Neural cell (in vitro differentiated cells): ENCODE data around the gene MCRIP1. TPM values are rescaled to one million over a fixed set of nuclear protein-coding genes. Genes with fewer than 3 reads are reported as not detected.
A peak's percentile ranks its signal among the peaks of the same experiment; 100 is the strongest.

ENCODE experiments used
- H2AFZ ChIP-seq: fragments of 200-600, 300-800 bp; sonication (generic), shearing (Covaris generic); 2 replicates; pipeline ENCODE4 v1.6.0; 2014; ENCODE audit warnings: low read depth, mild to moderate bottlenecking, antibody characterized with exemption, low read length, moderate library complexity
- H3F3A ChIP-seq: fragments of 200-600 bp; shearing (Covaris generic); 2 replicates; pipeline ENCODE4 v1.6.1; 2016; ENCODE audit warnings: mild to moderate bottlenecking, moderate library complexity, mixed read lengths, antibody characterized with exemption, low read length; ENCODE audit not compliant: insufficient read depth, poor library complexity, severe bottlenecking
- H3K27ac ChIP-seq: fragments of 200-600, 300-800 bp; sonication (generic), shearing (Covaris generic); 2 replicates; pipeline ENCODE4 v1.5.1; 2014; ENCODE audit warnings: mild to moderate bottlenecking, low read length, moderate library complexity
- H3K27me3 ChIP-seq: fragments of 300-800, 200-600 bp; sonication (generic), shearing (Covaris generic); 2 replicates; pipeline ENCODE4 v1.6.0; 2014; ENCODE audit warnings: mild to moderate bottlenecking, low read depth, low read length, moderate library complexity; ENCODE audit not compliant: insufficient read depth
- H3K36me3 ChIP-seq: fragments of 300-800, 200-600 bp; sonication (generic), shearing (Covaris generic); 2 replicates; pipeline ENCODE4 v1.5.1; 2014; ENCODE audit warnings: mild to moderate bottlenecking, antibody characterized with exemption, low read length, moderate library complexity; ENCODE audit not compliant: insufficient read depth
- H3K4me2 ChIP-seq: fragments of 300-800, 200-600 bp; sonication (generic), shearing (Covaris generic); 2 replicates; pipeline ENCODE4 v1.6.0; 2014; ENCODE audit warnings: mild to moderate bottlenecking, low read length
- H3K4me3 ChIP-seq: fragments of 300-800, 200-600 bp; sonication (generic), shearing (Covaris generic); 2 replicates; pipeline ENCODE4 v1.5.1; 2014; ENCODE audit warnings: mild to moderate bottlenecking, low read length, moderate library complexity
- H3K79me2 ChIP-seq: fragments of 200-600 bp; shearing (Covaris generic); replicated peaks from 2 replicates; pipeline ENCODE4 v1.6.0; 2014; ENCODE audit warnings: mild to moderate bottlenecking, low read length, moderate library complexity; ENCODE audit not compliant: insufficient read depth
- H3K9ac ChIP-seq: fragments of 300-800, 200-600 bp; sonication (generic), shearing (Covaris generic); 2 replicates; pipeline ENCODE4 v1.6.1; 2016; ENCODE audit warnings: mild to moderate bottlenecking, low read length, mixed read lengths
- H3K9me2 ChIP-seq: fragments of 200-600 bp; shearing (Covaris generic); 2 replicates; pipeline ENCODE4 v1.6.1; 2016; ENCODE audit warnings: mild to moderate bottlenecking, low read length, mixed read lengths; ENCODE audit not compliant: insufficient read depth
- H3K9me3 ChIP-seq: fragments of 200-600, 300-800 bp; sonication (generic), shearing (Covaris generic); 2 replicates; pipeline ENCODE4 v1.6.1; 2016; ENCODE audit warnings: mild to moderate bottlenecking, mixed run types, low read length, moderate library complexity, mixed read lengths
- H4K20me1 ChIP-seq: fragments of 200-600 bp; shearing (Covaris generic); 2 replicates; pipeline ENCODE4 v1.6.1; 2016; ENCODE audit warnings: mild to moderate bottlenecking, mixed run types; ENCODE audit not compliant: insufficient read depth
- CTCF ChIP-seq: fragments of 450-650 bp; IDR thresholded peaks from 2 replicates; pipeline ENCODE4 v1.5.1; 2014; ENCODE audit warnings: antibody characterized with exemption, mild to moderate bottlenecking, moderate library complexity; ENCODE audit not compliant: poor library complexity, severe bottlenecking
- EP300 ChIP-seq: fragments of 450-650 bp; conservative IDR thresholded peaks from 2 replicates; pipeline ENCODE4 v1.6.1; 2014; ENCODE audit warnings: antibody characterized with exemption, mild to moderate bottlenecking, moderate library complexity; ENCODE audit not compliant: poor library complexity, severe bottlenecking
- EZH2 ChIP-seq: fragments of 200-600, 300-800 bp; shearing (Covaris generic), sonication (generic); IDR thresholded peaks from 2 replicates; pipeline ENCODE4 v1.6.1; 2014; ENCODE audit warnings: antibody characterized with exemption, low read length, borderline replicate concordance, mild to moderate bottlenecking; ENCODE audit not compliant: insufficient read depth, poor library complexity, severe bottlenecking
- MXI1 ChIP-seq: fragments of 450-650 bp; conservative IDR thresholded peaks from 2 replicates; pipeline ENCODE4 v1.6.1; 2014; ENCODE audit warnings: antibody characterized with exemption, mild to moderate bottlenecking; ENCODE audit not compliant: poor library complexity, severe bottlenecking
- POLR2AphosphoS5 ChIP-seq: IDR thresholded peaks from 2 replicates; pipeline ENCODE4 v1.6.1; 2012
- RAD21 ChIP-seq: fragments of 450-650 bp; conservative IDR thresholded peaks from 2 replicates; pipeline ENCODE4 v1.6.1; 2014; ENCODE audit warnings: antibody characterized with exemption, mild to moderate bottlenecking, moderate library complexity
- REST ChIP-seq: IDR thresholded peaks from 2 replicates; pipeline ENCODE4 v1.6.1; 2012; ENCODE audit warnings: borderline replicate concordance
- SMC3 ChIP-seq: fragments of 450-650 bp; conservative IDR thresholded peaks from 2 replicates; pipeline ENCODE4 v1.6.1; 2014; ENCODE audit warnings: antibody characterized with exemption, mild to moderate bottlenecking, moderate library complexity; ENCODE audit not compliant: poor library complexity
- TAF1 ChIP-seq: IDR thresholded peaks from 2 replicates; pipeline ENCODE4 v1.6.1; 2012; ENCODE audit warnings: low read depth
- polyA plus RNA-seq: library from polyadenylated mRNA; depleted of rRNA; stranded (reverse); fragments of >200 nt; gene quantifications from 2 replicates; pipeline ENCODE4 v1.2.3, GENCODE V29; 2014

Gene MCRIP1
- polyA plus RNA-seq, 1 donor from 2014 or later, result 524 TPM

- no peaks in the 10 kb centered on the region for H4K20me1 ChIP-seq
- no peak overlapping the region for H3K27ac ChIP-seq
- H3K36me3 ChIP-seq, result no peaks in the 10 kb centered on the region
- H3K79me2 ChIP-seq, result peaks cover 24% of the 10 kb centered on the region
- no peaks in the 10 kb centered on the region for H3K9me3 ChIP-seq
- no peak overlapping the region for H3K4me3 ChIP-seq
- no peak overlapping the region for H2AFZ ChIP-seq
- TF ChIP-seq SMC3 (no peak), POLR2AphosphoS5 (peak; percentile 30)
- H3F3A ChIP-seq, result no peaks in the 10 kb centered on the region
- H3K9ac ChIP-seq, result no peak overlapping the region
- H3K4me2 ChIP-seq, result no peak overlapping the region
- H3K27me3 ChIP-seq, result no peaks in the 10 kb centered on the region
- no peaks in the 10 kb centered on the region for H3K9me2 ChIP-seq
Observed at GRCh38 chr17:81867170-81867990, 34.3 kb upstream of the MCRIP1 start.

GRCh38 chr17:81866440-81867169, 33.5 kb upstream of the MCRIP1 start:
- H2AFZ ChIP-seq, result no peak overlapping the region
- H3K36me3 ChIP-seq, result no peaks in the 10 kb centered on the region
- no peaks in the 10 kb centered on the region for H3F3A ChIP-seq
- TF ChIP-seq MXI1 (no peak), RAD21 (no peak), REST (no peak), CTCF (no peak), SMC3 (no peak), EP300 (no peak), EZH2 (no peak), POLR2AphosphoS5 (no peak), TAF1 (no peak)
- H3K4me3 ChIP-seq, result no peak overlapping the region
- H3K27ac ChIP-seq, result no peak overlapping the region
- no peak overlapping the region for H3K4me2 ChIP-seq
- H4K20me1 ChIP-seq, result no peaks in the 10 kb centered on the region
- no peaks in the 10 kb centered on the region for H3K9me2 ChIP-seq
- no peaks in the 10 kb centered on the region for H3K9me3 ChIP-seq
- peak overlapping the region; percentile 1 for H3K9ac ChIP-seq
- peaks cover 24% of the 10 kb centered on the region for H3K79me2 ChIP-seq
- H3K27me3 ChIP-seq, result no peaks in the 10 kb centered on the region
